Measurements from ENCODE around the gene CALHM2. TPM values are rescaled to one million over a fixed set of nuclear protein-coding genes. Genes with fewer than 3 reads are reported as not detected.

Gene CALHM2
- total and polyA plus RNA-seq, 9 donors, result 42.1 to 105 (median 55.3) TPM

GRCh38 chr10:103451091-103451813 is 918 bp downstream of the CALHM2 start:
- no peaks in the 10 kb centered on the region for H3K36me3 ChIP-seq
- H3K9me3 ChIP-seq, result no peaks in the 10 kb centered on the region
- H3K4me3 ChIP-seq, result peak overlapping the region; percentile 69
- DNase-seq, result peak; percentile 68 to 81 (median 75)
- H3K27ac ChIP-seq, result peak overlapping the region; percentile 93 to 97
- WGBS, 3 donors, result 0 to 1% (median 0%) methylated on average over 14 of the region's 14 CpGs
- intact Hi-C loops (cut with DNase I), result no loop called here
- H3K4me1 ChIP-seq (ENCODE audit: insufficient read depth), result peaks cover 33% of the 10 kb centered on the region
- no peaks in the 10 kb centered on the region for H3K27me3 ChIP-seq
- TF ChIP-seq EP300 (IDR thresholded peaks at IDR 0.05), result no peak
- TF ChIP-seq POLR2A (IDR thresholded peaks at IDR 0.05), result peak; percentile 25

GRCh38 chr10:103450201-103450695 is 1.9 kb downstream of the CALHM2 start:
- H3K9me3 ChIP-seq, result no peaks in the 10 kb centered on the region
- H3K36me3 ChIP-seq, result no peaks in the 10 kb centered on the region
- TF ChIP-seq CTCF (IDR thresholded peaks at IDR 0.05) (no peak), POLR2A (IDR thresholded peaks at IDR 0.05) (no peak), EP300 (IDR thresholded peaks at IDR 0.05) (no peak)
- H3K4me1 ChIP-seq (ENCODE audit: insufficient read depth), result peaks cover 40% of the 10 kb centered on the region
- intact Hi-C loops (cut with DNase I), result no loop called here
- H3K27me3 ChIP-seq, result no peaks in the 10 kb centered on the region
- peak overlapping the region; percentile 93 to 97 for H3K27ac ChIP-seq
- peak overlapping the region; percentile 69 for H3K4me3 ChIP-seq
- DNase-seq, result no peak
- WGBS, 3 donors, result 68 to 73% (median 72%) methylated on average over 12 of the region's 12 CpGs

- WGBS, 3 donors, result 71 to 75% (median 73%) methylated on average over 34 of the region's 34 CpGs
- Histone ChIP-seq H3K4me3 (peak overlapping the region; percentile 69), H3K9me3 (no peaks in the 10 kb centered on the region), H3K4me1 (ENCODE audit: insufficient read depth) (peaks cover 43% of the 10 kb centered on the region), H3K36me3 (no peaks in the 10 kb centered on the region), H3K27me3 (no peaks in the 10 kb centered on the region), H3K27ac (peak overlapping the region in 1 of 2 donors; percentile 33)
- no peak for TF ChIP-seq CTCF (IDR thresholded peaks at IDR 0.05)
- TF ChIP-seq EP300 (IDR thresholded peaks at IDR 0.05), result no peak
- intact Hi-C loops (cut with DNase I), result no loop called here
- peak in 1 of 5 donors; percentile 56 for DNase-seq
Measured at GRCh38 chr10:103449208-103450144, 2.7 kb downstream of the CALHM2 start.

GRCh38 chr10:103448746-103449145 is 3.4 kb downstream of the CALHM2 start:
- 3 to 10% (median 5%) methylated on average over 1 of the region's 1 CpG for WGBS, 3 donors
- H3K4me1 ChIP-seq (ENCODE audit: insufficient read depth), result peaks cover 43% of the 10 kb centered on the region
- H3K27me3 ChIP-seq, result no peaks in the 10 kb centered on the region
- intact Hi-C loops (cut with DNase I), result no loop called here
- no peaks in the 10 kb centered on the region for H3K9me3 ChIP-seq
- TF ChIP-seq POLR2A (IDR thresholded peaks at IDR 0.05) (no peak), CTCF (IDR thresholded peaks at IDR 0.05) (no peak), EP300 (IDR thresholded peaks at IDR 0.05) (no peak)
- peak overlapping the region; percentile 69 for H3K4me3 ChIP-seq
- no peaks in the 10 kb centered on the region for H3K36me3 ChIP-seq
- DNase-seq, result peak in 3 of 5 donors; percentile 64 to 76 (median 66)
- H3K27ac ChIP-seq, result peak overlapping the region in 1 of 2 donors; percentile 28
